CD4-positive, alpha-beta T cell (primary cell): ENCODE measurements around the gene MST1. TPM values are rescaled to one million over a fixed set of nuclear protein-coding genes. Genes with fewer than 3 reads are reported as not detected.

ENCODE experiments used
- ATAC-seq: fragments of 200-7000 bp; cut with Tn5 transposase; one replicate; pipeline ENCODE4 v1.10.0; 2022; ENCODE audit warnings: mild to moderate bottlenecking; ENCODE audit not compliant: poor library complexity
- CTCF ChIA-PET: fragments of 350-600 bp; sonication (Branson Sonifier 250); formaldehyde crosslinking; loops from one replicate; lab custom pipeline; 2021; ENCODE audit warnings: antibody characterized with exemption, inconsistent platforms; lab: Charles Lee
- POLR2A ChIA-PET: fragments of 350-600 bp; sonication (Branson Sonifier 250); formaldehyde crosslinking; loops from one replicate; lab custom pipeline; 2021; ENCODE audit warnings: antibody characterized with exemption, inconsistent platforms; lab: Charles Lee
- DNase-seq, 14 experiments: peaks; one replicate each; pipeline ENCODE4 v3.0.0-alpha.2; 2013 to 2020; ENCODE audit warnings: mixed read lengths in 2 of 14
- H3K27ac ChIP-seq, 2 donors: one replicate each; pipeline versions ENCODE4 v1.5.1 to v1.7.0; 2013; ENCODE audit warnings: low read length in 2 of 2, low read depth in 1 of 2, mild to moderate bottlenecking in 1 of 2
- H3K27me3 ChIP-seq, 2 experiments: 1 replicate in 1 of 2; 2 replicates in 1 of 2; pipeline versions ENCODE4 v1.6.1 to v1.7.0; 2013; ENCODE audit warnings: low read length in 2 of 2, control low read depth in 1 of 2, mild to moderate bottlenecking in 1 of 2, moderate library complexity in 1 of 2; ENCODE audit not compliant: insufficient read depth in 2 of 2, control insufficient read depth in 1 of 2
- H3K36me3 ChIP-seq: one replicate; pipeline ENCODE4 v1.6.1; 2013; ENCODE audit warnings: low read length, control low read depth; ENCODE audit not compliant: insufficient read depth
- H3K4me1 ChIP-seq: one replicate; pipeline ENCODE4 v1.6.1; 2013; ENCODE audit warnings: low read length, control low read depth; ENCODE audit not compliant: insufficient read depth
- H3K4me3 ChIP-seq: one replicate; pipeline ENCODE4 v1.5.1; 2013; ENCODE audit warnings: mild to moderate bottlenecking, low read length, moderate library complexity
- H3K9me3 ChIP-seq, 2 experiments: 1 replicate in 1 of 2; 2 replicates in 1 of 2; pipeline versions ENCODE4 v1.6.1 to v1.7.0; 2013; ENCODE audit warnings: low read length in 2 of 2, mild to moderate bottlenecking in 2 of 2, control low read depth in 1 of 2, moderate library complexity in 1 of 2; ENCODE audit not compliant: control insufficient read depth in 1 of 2, insufficient read depth in 1 of 2
- H3K27ac Mint-ChIP-seq: one replicate; pipeline ENCODE4 v1.8.0; 2020; ENCODE audit warnings: mixed read lengths
- H3K27me3 Mint-ChIP-seq: one replicate; pipeline ENCODE4 v1.8.0; 2021; ENCODE audit warnings: mixed read lengths
- H3K36me3 Mint-ChIP-seq: one replicate; pipeline ENCODE4 v1.8.0; 2021; ENCODE audit warnings: low read depth, mixed read lengths
- H3K4me1 Mint-ChIP-seq: one replicate; pipeline ENCODE4 v1.8.0; 2021; ENCODE audit warnings: low read depth, mixed read lengths
- H3K4me3 Mint-ChIP-seq: one replicate; pipeline ENCODE4 v1.8.0; 2020; ENCODE audit warnings: mild to moderate bottlenecking, mixed read lengths
- H3K9me3 Mint-ChIP-seq: one replicate; pipeline ENCODE4 v1.8.0; 2020; ENCODE audit warnings: mixed read lengths
- intact Hi-C, 2 experiments: fragments of 100-400 bp; cut with DNase I in 1 of 2; cut with micrococcal nuclease in 1 of 2; formaldehyde crosslinking; loops; one replicate each; pipeline versions ENCODE4 v1.15.1 to v1.9.0; 2023 to 2025; cut with DNase I, micrococcal nuclease
- total RNA-seq, 174 experiments: library from RNA in 2 of 174; stranded (reverse) in 2 of 174; gene quantifications; one replicate each; pipeline ENCODE4 v1.2.3 and lab custom pipeline; 2021 to 2026
- TF ChIP-seq, protein P1 (sequence below): fragments of 200-600 bp; IDR thresholded peaks from one replicate; pipeline ENCODE4 v1.8.0; 2022; ENCODE audit warnings: antibody characterized with exemption, mild to moderate bottlenecking

The MST1 gene
- total RNA-seq, 2 experiments from 2014 or later = 7.8 TPM

DNA sequence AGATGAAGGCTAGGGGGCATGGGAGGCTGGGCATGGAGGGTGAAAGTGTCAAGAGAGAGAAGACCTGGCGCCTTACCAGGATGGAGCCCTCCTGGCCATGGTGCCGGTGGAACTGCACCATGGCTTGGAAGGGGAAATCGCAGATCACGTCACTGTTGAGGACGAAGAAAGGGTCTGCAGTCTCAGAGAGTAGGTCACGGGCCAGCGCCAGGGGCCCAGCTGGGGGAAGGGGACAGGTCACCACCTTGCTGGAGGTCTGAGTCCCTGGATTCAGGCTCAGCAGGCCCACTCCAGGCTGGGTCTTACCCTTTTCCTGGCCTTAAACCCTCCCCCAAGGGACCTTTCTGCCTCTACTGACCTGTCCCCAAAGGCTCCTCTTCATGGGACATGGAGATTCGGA is 33.6 kb upstream of the MST1 start:
- Mint-ChIP-seq H3K4me1 (peaks cover 48% of the 10 kb centered on the region), H3K9me3 (no peaks in the 10 kb centered on the region), H3K27ac (peak overlapping the region; percentile 93), H3K4me3 (peak overlapping the region; percentile 98), H3K36me3 (peaks cover 37% of the 10 kb centered on the region), H3K27me3 (no peaks in the 10 kb centered on the region)
- intact Hi-C loops = no loop called here
- DNase-seq (no peak), ATAC-seq (no peak)
- Histone ChIP-seq H3K27me3 (no peaks in the 10 kb centered on the region), H3K4me1 (peaks cover 43% of the 10 kb centered on the region), H3K36me3 (peaks cover 37% of the 10 kb centered on the region), H3K4me3 (peak overlapping the region; percentile 99), H3K9me3 (no peaks in the 10 kb centered on the region), H3K27ac (peak overlapping the region; percentile 96 to 97)
- POLR2A ChIA-PET = interaction anchor here (0.6 kb wide), 1 partner anchor 30 kb away, joined by 3 read pairs; no protein-coding TSS in a partner anchor
- CTCF ChIA-PET = no interaction called here
- TF ChIP-seq, protein P1, sequence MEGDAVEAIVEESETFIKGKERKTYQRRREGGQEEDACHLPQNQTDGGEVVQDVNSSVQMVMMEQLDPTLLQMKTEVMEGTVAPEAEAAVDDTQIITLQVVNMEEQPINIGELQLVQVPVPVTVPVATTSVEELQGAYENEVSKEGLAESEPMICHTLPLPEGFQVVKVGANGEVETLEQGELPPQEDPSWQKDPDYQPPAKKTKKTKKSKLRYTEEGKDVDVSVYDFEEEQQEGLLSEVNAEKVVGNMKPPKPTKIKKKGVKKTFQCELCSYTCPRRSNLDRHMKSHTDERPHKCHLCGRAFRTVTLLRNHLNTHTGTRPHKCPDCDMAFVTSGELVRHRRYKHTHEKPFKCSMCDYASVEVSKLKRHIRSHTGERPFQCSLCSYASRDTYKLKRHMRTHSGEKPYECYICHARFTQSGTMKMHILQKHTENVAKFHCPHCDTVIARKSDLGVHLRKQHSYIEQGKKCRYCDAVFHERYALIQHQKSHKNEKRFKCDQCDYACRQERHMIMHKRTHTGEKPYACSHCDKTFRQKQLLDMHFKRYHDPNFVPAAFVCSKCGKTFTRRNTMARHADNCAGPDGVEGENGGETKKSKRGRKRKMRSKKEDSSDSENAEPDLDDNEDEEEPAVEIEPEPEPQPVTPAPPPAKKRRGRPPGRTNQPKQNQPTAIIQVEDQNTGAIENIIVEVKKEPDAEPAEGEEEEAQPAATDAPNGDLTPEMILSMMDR = no peak

DNA sequence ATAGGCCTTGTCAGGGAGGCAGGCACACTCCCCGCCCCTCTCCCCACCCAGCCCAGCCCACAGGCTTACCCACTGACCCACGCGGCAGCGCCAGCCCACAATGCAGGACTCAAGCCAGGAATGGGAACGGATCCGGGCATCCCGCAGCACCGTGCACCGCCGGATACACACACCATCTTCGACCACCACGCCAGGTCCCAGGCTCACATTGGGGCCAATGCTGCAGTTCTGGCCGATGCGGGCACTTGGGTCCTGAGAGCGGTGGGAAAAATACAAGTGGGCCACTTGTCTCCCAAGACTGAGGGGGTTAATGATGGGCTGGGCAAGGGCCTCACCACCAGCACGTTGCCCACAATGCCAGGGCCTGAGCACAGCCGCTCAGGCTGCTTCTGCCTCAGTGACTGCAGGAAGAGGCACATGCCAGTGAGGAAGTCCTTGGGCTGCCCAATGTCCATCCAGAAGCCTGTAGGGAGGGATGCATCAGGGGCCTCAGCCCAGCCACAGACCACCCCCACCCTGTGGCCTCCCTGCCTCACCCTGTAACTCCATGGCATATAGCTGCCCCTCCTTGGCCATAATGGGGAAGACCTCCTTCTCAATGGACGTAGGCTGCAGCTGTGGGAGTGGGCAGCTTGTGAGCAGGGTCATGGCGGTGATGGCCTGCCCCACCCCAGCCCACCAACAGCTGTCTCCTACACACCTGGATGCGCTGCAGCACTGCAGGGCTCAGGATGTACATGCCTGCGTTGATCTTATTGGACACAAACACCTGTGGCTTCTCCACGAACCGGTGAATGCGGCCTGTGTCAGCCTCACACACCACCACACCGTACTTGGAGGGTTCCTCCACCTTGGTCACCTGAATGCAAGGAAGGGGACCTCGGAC is 32.9 kb upstream of the MST1 start:
- Histone ChIP-seq H3K36me3 (peaks cover 29% of the 10 kb centered on the region), H3K27me3 (no peaks in the 10 kb centered on the region), H3K4me3 (no peak overlapping the region), H3K9me3 (no peaks in the 10 kb centered on the region), H3K27ac (peak overlapping the region; percentile 96 to 97), H3K4me1 (peaks cover 43% of the 10 kb centered on the region)
- intact Hi-C loops = no loop called here
- Mint-ChIP-seq H3K9me3 (no peaks in the 10 kb centered on the region), H3K4me1 (peaks cover 48% of the 10 kb centered on the region), H3K36me3 (peaks cover 31% of the 10 kb centered on the region), H3K27ac (peak overlapping the region; percentile 93), H3K27me3 (no peaks in the 10 kb centered on the region), H3K4me3 (peak overlapping the region; percentile 85)
- ChIA-PET POLR2A (interaction anchor here (0.6 kb wide), 1 partner anchor 225 kb away, joined by 3 read pairs; no protein-coding TSS in a partner anchor), CTCF (interaction anchor here (1.2 kb wide), 1 partner anchor 18 kb away, joined by 3 read pairs; no protein-coding TSS in a partner anchor)
- DNase-seq = peak in 1 of 14 experiments; percentile 30
- ATAC-seq = no peak
- TF ChIP-seq, protein P1 = no peak

DNA sequence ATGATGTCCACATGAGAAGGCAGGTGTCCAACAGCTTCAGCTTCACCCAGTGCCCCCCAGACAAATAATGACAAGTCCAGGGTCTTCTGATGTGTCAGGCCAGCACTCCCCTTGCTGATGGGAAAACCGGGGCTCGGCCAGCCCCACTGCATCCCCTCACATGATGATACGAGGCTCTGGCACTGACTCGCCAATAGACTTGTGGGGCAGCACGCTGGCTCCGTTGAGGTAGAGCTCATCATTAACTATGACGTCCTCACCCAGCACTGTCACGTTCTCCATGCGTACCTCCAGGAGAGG is 32.3 kb upstream of the MST1 start:
- peak overlapping the region; percentile 59 for H3K4me3 Mint-ChIP-seq
- DNase-seq = peak in 1 of 14 experiments; percentile 36

More for the DNA sequence above, 32.3 kb upstream of the MST1 start:
- Mint-ChIP-seq H3K36me3 (peaks cover 31% of the 10 kb centered on the region), H3K9me3 (no peaks in the 10 kb centered on the region), H3K27me3 (no peaks in the 10 kb centered on the region), H3K27ac (peak overlapping the region; percentile 93), H3K4me1 (peaks cover 48% of the 10 kb centered on the region)
- Histone ChIP-seq H3K4me3 (no peak overlapping the region), H3K27me3 (no peaks in the 10 kb centered on the region), H3K9me3 (no peaks in the 10 kb centered on the region), H3K27ac (no peak overlapping the region), H3K36me3 (peaks cover 28% of the 10 kb centered on the region), H3K4me1 (peaks cover 43% of the 10 kb centered on the region)
- no peak for ATAC-seq
- TF ChIP-seq, protein P1 = no peak
- POLR2A ChIA-PET = interaction anchor here (0.6 to 3.9 kb wide), 3 partner anchors 65 to 225 kb away, joined by 3 to 18 read pairs (median 3); partner anchors contain the start of gene IP6K1
- intact Hi-C loops = no loop called here
- CTCF ChIA-PET = interaction anchor here (1.2 kb wide), 1 partner anchor 18 kb away, joined by 3 read pairs; no protein-coding TSS in a partner anchor
